Stimulated activated CD8-positive, alpha-beta memory T cell treated with anti-CD3 and anti-CD28 coated beads, Interleukin-7, amount 100 ng/mL, for 48 hours (primary cell): ENCODE data around the gene LAMA4.

Source experiments
- DNase-seq, 2 donors: peaks; one replicate each; pipeline ENCODE4 v3.0.0-alpha.2; 2020; ENCODE audit warnings: low read depth in 1 of 2; ENCODE audit errors: extremely low read depth in 1 of 2

Gene LAMA4, protein sequence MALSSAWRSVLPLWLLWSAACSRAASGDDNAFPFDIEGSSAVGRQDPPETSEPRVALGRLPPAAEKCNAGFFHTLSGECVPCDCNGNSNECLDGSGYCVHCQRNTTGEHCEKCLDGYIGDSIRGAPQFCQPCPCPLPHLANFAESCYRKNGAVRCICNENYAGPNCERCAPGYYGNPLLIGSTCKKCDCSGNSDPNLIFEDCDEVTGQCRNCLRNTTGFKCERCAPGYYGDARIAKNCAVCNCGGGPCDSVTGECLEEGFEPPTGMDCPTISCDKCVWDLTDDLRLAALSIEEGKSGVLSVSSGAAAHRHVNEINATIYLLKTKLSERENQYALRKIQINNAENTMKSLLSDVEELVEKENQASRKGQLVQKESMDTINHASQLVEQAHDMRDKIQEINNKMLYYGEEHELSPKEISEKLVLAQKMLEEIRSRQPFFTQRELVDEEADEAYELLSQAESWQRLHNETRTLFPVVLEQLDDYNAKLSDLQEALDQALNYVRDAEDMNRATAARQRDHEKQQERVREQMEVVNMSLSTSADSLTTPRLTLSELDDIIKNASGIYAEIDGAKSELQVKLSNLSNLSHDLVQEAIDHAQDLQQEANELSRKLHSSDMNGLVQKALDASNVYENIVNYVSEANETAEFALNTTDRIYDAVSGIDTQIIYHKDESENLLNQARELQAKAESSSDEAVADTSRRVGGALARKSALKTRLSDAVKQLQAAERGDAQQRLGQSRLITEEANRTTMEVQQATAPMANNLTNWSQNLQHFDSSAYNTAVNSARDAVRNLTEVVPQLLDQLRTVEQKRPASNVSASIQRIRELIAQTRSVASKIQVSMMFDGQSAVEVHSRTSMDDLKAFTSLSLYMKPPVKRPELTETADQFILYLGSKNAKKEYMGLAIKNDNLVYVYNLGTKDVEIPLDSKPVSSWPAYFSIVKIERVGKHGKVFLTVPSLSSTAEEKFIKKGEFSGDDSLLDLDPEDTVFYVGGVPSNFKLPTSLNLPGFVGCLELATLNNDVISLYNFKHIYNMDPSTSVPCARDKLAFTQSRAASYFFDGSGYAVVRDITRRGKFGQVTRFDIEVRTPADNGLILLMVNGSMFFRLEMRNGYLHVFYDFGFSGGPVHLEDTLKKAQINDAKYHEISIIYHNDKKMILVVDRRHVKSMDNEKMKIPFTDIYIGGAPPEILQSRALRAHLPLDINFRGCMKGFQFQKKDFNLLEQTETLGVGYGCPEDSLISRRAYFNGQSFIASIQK (N-terminal part only)

DNA sequence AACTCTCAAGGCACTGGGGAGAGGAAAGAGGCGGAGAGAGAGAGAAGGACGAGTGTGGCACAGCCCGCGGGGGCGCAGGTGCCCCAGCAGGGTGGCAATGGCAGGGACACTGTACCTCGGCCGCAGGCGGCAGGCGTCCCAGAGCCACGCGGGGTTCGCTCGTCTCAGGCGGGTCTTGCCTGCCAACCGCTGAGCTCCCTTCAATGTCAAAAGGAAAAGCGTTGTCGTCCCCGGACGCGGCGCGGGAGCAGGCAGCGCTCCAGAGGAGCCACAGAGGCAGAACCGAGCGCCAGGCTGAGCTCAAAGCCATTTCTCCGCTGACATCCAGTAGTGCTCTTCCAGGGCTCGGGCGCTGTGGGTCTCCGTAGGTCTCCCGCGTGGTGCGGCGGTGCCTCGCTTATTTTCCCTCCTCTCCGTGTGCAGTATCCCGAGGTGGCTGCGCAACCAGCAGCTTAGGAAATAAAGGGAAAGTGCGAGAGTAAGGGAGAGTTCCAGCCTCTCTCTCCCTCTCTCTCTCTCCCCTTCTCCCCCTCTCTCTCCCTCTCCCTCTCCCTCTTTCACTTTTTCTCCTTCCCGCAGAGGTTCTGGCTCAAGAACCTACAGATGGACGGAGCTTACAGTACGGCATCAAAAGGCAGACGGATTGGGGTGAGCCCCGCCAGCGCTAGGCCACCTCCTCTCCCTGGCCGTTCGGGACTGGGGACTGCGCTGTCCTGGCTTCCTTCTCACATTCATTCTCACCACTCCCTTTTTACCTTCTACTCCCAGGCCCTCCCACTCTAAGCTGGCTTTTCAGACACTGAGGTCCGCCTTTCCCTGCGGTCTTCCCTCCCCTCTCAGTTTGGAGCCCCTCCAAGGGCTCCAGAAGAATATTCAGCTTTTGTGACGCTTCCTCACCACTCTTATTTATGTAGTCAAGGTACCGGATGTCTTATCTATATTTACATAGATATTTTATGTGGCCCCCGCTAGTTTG lies at the start of gene LAMA4:
TSS of gene LAMA4 (minus strand) at position 727 of the 976 bp plus-strand sequence. CDS start at position 310, 417 bp downstream.
- DNase-seq = no peak

DNA sequence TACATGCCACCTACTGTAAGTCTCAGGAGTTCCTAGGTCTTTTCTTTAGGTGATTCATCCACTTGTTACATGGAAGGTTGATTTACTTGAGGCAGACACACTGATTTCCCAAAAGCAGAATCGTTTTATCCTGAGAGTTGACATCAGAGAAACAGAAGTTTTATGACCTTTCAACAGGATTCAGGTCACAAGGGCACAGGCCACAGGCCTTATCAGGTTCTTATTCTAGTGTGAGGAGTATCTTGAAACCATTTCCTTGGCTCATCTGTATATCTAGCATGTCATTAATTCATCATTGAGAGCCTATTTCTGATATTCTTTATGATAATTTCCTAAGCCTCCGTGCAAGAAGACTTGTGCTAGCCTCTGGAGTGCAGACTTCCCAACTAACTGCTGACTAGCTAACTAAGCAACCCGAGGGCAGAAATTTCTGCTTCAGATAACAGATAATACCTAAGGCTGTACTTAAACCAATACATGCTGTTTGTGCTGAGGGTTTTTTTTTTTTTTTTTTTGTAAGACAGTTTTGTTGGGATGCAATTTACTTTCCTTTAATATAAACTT lies 47.9 kb upstream of the LAMA4 start:
- no peak for DNase-seq

- no peak for DNase-seq
Observed at GRCh38 chr6:112300896-112301295, 46.5 kb upstream of the LAMA4 start.

DNA sequence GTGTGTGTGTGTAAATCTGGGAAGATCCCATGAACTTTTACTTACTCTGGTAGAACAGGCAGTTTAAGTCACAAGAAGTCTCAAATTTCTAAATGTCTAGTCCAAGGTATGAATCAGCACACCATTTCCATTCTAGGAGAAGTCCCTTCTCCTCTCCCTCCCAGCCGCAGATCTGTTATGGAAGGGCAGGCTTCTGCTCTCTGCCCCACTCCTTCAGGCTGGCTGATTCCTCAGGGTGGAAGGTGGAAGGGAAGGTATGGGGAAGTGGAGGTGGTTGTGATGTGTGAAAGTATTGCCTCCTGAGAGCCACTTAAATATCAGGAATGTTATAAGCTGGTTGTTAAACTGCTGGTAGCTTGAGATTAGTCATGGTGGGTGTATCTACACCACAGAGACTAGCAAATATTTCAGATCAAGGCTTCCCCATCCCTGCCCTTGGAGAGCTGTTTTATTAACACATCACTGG lies 44.5 kb upstream of the LAMA4 start:
- DNase-seq = no peak

GRCh38 chr6:112298021-112298745 lies 43.8 kb upstream of the LAMA4 start:
- DNase-seq = no peak

GRCh38 chr6:112296694-112297093 lies 42.3 kb upstream of the LAMA4 start:
- no peak for DNase-seq

- no peak for DNase-seq
Observed at GRCh38 chr6:112296122-112296521, 41.8 kb upstream of the LAMA4 start.

GRCh38 chr6:112291161-112291762 lies 36.9 kb upstream of the LAMA4 start:
- DNase-seq = no peak

DNA sequence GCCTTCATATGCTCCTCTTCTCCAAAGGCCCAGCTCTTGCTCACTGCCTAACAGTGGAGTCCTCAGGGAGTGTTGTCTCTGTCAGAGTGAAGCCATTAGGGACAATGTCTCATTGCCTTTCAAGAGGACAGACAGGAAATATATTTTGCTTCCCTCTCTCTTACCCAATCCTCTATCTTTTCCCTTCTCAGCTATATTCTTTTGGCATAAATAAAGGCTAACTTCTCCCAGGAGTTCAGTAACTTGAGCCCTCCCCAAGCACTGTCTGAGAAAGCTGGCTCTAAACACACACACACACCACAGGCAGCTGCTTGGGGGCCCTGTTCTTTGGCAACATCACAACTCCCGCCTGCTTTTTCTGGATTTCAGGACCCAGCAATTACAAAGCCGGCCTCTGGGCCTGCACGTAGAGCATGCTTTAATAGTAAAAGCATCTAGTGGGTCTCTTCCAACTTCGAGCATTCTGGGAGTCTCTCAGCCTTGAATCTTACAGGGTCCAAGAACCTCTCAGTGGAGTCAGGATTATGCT lies 34.7 kb upstream of the LAMA4 start:
- no peak for DNase-seq

- no peak for DNase-seq
Observed at GRCh38 chr6:112288475-112288874, 34.1 kb upstream of the LAMA4 start.

- no peak for DNase-seq
Observed at GRCh38 chr6:112287577-112288225, 33.3 kb upstream of the LAMA4 start.

DNA sequence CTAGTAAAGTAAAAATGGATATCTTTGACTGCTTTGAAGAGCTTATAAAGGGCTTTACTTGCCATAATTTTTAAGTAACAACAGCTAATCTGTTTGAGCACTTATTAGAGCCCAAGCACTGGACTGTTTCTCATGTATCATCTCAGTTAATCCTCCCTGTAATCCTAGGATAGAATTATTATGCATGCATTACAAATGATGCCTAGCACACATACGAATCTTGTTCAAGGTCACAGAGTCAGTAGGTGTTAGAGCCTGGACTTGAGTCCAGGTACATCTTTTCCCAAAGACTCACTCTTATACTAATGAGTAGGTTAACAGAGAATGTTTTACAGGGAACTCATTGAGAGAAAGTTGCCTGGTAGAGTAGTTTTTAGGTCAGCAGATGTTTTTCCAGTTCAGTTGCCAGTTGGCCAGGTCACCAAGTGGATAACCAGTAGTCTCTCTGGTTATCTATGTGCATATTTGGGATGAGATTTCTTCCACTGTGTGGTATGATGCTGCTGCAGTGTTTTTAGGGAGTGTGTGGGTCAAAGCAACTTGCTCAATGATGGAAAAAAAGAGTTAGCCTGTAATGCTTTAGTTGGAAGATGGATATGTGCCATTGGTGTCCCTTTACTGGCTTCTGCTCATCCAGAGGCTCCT lies 32.3 kb upstream of the LAMA4 start:
- no peak for DNase-seq

DNA sequence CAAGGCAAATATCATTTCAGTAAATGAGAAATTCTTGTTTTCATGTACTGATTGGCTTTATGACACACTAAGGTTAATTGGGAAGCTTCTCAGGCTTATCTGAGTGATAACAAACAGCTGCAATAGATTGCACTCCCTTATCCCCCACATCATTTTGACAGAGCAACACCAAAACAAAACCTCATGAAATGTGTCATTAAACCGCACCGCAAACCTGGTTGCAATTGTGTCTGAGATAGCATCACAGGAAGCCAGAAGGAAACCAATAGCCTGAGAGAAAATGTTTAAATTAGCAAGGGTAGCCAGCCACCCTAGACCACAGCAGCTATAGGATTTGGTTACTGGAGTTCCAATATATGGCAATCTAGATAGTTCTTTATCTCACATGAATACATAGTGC lies 31.6 kb upstream of the LAMA4 start:
- DNase-seq = peak; percentile 26 to 67

DNA sequence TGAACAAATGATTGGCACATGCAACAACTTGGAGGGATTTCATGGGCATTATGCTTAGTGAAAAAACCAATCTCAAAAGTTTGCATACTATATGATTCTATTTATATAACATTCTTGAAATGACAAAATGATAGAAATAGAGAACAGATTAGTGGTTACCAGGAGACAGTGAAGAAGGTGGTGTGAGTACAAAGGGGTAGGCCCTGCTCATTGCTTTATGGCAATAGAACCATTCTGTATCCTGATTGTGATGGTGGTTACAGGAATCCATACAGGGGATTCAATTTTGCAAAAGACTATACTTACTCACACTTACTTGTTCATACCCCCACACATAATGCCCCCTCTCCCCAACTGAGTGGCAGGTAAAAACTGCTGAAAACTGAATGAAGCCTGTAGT lies 30.2 kb upstream of the LAMA4 start:
- no peak for DNase-seq

DNA sequence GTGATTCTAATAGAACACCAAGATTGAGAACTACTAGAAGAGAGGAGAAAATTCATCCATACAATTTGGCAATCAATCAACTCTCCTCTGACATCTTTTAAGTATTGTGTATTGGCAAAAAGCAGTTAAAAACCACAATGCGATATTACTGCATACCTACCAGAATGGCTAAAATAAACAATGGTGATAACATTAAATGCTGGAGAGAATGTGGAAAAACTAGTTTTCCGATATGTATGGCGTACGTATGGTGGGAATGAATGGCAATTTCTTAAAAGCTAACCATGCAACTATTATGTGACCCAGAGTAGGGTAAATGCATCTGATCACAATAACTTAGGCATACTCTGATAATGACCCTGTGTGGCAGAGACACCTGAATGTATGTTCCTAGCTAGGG lies 29.3 kb upstream of the LAMA4 start:
- DNase-seq = no peak

DNA sequence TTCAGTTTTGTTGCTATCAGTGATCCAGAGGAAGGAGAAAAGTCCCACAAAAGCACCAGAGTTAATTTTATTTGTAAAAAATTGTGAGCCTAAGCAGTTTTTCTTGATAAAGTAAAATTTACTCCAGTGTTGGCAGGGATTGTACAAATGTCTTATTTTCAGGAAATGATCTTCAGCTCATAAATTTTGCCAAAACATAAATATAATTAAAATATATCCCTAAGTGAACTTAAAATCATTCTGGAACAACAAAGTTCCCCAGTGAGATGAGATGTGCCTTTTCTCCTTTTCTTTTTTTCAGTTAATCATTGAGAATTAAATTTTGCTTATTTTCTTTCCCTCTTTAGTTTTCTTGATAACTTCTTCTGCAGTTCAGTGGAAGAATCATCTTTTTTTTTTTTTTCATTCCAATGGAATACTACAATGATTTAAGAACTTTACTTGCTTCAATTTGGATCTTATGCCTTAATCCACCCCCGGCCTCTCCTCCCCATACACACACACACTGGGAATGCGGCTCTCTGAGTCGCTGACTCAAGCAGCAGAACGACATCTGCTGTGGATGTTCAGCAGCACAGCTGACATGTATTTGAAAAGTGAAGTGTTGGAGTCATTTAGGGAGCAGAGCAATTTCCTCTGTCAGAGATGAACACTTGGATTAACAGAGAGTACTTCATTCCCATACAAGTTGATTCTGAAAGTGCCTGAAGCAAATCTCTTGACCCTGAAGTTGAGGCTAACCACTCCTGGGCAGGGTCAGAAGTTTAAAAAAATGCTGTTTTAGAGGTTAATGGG lies 27.7 kb upstream of the LAMA4 start:
- no peak for DNase-seq
